GM20431 (cell line): Measurements from ENCODE around the gene WFDC2.

ENCODE experiments used
- in situ Hi-C: fragments of 300-500 bp; cut with MseI, MboI; formaldehyde crosslinking; loops from one replicate; pipeline ENCODE4 v1.15.0; 2020; ENCODE audit warnings: low sequenced_read_pairs; ENCODE audit not compliant: unreplicated experiment

Gene WFDC2, protein sequence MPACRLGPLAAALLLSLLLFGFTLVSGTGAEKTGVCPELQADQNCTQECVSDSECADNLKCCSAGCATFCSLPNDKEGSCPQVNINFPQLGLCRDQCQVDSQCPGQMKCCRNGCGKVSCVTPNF

GRCh38 chr20:45469336-45470261 is at the start of gene WFDC2:
Gene WFDC2, plus strand, starts transcription at chr20:45469753. Its CDS starts 29 bp downstream, at chr20:45469782.
- in situ Hi-C loops, result no loop called here

- in situ Hi-C loops, result no loop called here
Observed at GRCh38 chr20:45420125-45420524, 49.4 kb upstream of the WFDC2 start.

DNA sequence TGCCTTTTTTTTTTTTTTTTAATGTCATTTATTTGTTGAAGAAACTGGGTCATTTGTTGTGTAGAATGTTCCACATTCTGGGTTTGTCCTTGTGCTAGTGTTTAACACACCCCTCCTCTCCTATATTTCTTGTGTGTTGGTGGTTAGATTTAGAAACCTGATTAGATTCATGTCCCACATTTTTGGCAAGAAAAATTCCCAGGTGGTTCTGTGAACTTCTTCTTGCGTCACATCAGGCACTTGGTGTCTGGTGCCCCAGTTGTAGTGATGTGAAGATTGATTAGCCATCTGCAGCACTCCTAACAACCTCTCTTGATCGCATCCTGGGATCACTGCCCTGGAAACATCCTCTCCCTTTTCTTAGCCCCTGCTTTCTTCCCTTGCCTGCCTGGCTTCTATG is 45.9 kb upstream of the WFDC2 start:
- in situ Hi-C loops, result no loop called here

DNA sequence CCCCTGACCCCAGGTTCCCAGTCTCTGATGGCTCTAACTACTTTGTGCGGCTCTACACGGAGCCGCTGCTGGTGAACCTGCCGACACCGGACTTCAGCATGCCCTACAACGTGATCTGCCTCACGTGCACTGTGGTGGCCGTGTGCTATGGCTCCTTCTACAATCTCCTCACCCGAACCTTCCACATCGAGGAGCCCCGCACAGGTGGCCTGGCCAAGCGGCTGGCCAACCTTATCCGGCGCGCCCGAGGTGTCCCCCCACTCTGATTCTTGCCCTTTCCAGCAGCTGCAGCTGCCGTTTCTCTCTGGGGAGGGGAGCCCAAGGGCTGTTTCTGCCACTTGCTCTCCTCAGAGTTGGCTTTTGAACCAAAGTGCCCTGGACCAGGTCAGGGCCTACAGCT is 44.0 kb upstream of the WFDC2 start:
- in situ Hi-C loops, result no loop called here

GRCh38 chr20:45426320-45427016 is 43.1 kb upstream of the WFDC2 start:
- in situ Hi-C loops, result no loop called here

DNA sequence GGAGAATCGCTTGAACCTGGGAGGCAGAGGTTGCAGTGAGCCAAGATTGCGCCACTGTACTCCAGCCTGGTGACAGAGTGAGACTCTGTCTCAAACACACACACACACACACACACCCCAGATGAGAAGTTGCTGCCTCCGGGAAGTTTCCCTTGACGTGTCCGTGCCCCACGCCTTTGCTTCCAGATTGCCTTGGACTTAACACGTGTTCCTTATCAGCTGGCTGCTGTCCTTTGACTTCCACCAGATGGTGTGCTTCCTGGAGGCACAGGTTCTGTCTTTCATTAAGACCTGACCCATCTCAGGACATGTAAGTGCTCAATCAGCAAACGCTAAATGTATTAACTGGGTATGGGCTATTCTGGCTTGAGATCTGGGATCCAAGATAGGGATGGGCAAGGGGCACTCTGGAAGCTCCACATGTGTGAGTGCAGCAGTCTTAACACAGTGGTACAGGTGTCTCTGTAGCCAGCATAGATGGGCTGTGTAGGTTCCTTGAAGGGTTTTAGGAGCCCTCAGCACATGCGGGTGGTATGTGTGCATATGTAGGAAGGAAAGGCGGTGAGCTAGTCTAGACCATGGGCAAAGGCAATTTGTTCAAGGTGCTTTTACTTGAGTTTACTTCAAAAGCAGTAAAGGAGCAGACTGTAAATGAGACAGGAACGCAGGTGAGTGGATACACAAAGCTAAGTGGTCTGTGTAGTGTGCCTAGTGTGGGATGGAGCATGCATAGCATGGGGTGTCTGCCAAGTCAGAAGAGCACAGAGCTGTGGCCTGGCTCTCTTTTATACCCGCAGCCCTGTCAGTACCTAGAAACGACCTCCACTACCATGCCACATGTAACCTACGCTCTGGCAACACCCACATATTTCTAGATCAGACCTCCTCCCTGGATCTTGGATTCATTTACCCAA is 42.1 kb upstream of the WFDC2 start:
- in situ Hi-C loops, result no loop called here

- in situ Hi-C loops, result loop anchor here (10.0 kb wide), 1 partner anchor 55 kb away; the partner anchor contains the start of gene TP53TG5
Observed at GRCh38 chr20:45429618-45430017, 39.9 kb upstream of the WFDC2 start.

GRCh38 chr20:45432294-45432693 is 37.3 kb upstream of the WFDC2 start:
- in situ Hi-C loops, result loop anchor here (10.0 kb wide), 1 partner anchor 57 kb away; the partner anchor contains the start of gene TP53TG5

DNA sequence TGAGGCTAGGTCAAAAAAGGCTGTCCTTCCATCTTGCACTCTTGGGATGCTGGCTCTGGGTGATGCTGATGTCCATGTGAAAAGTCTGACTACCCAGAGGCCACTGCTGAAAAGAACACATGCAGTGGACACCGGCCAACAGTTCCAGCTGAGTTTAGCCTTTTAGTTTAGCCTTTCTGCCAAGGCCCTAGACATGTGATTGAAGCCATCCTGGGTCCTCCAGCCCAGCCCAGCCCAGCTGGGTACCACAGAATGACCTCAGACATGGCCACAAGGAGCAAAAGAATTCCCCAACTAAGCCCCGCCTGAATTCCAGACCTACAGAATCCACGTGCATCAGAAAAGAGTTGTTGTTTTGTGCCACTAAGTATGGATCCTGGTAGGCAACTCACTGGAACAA is 36.2 kb upstream of the WFDC2 start:
- in situ Hi-C loops, result loop anchor here (10.0 kb wide), 1 partner anchor 59 kb away; the partner anchor contains the start of gene TP53TG5

DNA sequence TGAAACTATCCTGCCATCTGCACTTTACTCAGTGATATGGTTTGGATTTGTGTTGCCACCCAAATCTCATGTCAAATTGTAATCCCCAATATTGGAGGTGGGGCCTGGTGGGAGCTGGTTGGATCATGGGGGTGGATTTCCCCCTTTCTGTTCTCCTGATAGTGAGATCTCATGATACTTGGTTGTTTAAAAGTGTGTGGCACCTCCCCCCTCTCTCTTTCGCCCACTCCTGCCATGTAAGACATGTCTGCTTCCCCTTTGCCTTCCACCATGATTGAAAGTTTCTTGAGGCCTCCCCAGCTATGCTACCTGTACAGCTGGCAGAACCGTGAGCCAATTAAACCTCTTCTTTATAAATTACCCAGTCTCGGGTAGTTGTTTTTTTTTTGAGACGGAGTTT is 35.6 kb upstream of the WFDC2 start:
- in situ Hi-C loops, result loop anchor here (10.0 kb wide), 1 partner anchor 59 kb away; the partner anchor contains the start of gene TP53TG5

DNA sequence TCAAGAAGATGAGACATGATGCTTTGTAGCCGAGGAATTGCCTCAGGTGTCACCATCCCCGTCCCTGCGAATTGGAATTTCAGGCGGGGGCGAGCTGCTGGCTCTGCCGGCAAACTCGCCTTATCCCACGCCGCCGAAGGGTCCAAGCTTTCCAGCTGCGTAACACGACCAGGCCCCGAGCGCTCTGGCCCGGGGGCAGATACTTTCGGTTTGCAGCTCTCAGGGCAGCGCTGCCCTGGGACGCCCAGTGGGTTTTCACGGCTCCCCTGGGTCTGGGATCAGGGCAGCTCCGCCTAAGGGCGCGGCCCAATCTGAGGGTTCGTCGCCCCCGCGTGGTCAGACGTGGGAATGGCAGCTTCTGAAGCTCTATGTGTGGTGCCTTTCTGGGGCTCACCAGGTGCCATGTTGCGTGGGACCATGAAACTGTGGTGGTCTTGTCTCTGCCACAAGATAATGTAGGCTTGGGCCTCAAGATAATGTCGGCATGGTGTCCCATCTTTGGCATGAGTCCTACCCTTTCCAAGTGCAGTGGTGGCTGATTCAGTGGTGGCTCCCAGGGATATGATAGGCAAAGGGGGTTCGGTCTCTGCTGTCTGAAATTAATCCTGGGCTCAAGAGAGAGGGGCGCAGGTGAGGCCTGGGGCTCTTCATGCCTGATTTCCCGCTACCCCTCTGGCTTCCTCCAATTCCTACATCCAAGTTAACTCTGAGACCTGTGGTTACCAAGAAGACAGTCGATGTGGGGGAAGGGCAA is 32.6 kb upstream of the WFDC2 start:
- in situ Hi-C loops, result loop anchor here (10.0 kb wide), 1 partner anchor 62 kb away; the partner anchor contains the start of gene TP53TG5

DNA sequence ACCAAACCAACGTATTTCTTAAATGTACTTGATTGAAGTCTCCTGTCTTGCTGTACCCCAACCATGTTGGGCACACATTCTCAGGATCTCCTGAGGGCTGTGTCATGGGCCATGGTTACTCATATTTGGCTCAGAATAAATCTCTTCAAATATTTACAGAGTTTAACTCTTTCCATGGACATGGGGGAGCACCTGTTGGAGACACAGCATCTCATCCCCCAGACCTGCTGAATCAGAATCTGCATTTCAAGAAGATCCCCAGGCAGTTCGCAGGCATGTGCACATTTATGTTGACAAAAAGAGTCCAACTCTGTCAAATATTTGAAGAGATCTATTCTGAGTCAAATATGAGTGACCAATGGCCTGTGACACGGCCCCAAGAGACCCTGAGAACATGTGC is 29.1 kb upstream of the WFDC2 start:
- in situ Hi-C loops, result no loop called here

- in situ Hi-C loops, result no loop called here
Observed at GRCh38 chr20:45440891-45441685, 28.5 kb upstream of the WFDC2 start.

DNA sequence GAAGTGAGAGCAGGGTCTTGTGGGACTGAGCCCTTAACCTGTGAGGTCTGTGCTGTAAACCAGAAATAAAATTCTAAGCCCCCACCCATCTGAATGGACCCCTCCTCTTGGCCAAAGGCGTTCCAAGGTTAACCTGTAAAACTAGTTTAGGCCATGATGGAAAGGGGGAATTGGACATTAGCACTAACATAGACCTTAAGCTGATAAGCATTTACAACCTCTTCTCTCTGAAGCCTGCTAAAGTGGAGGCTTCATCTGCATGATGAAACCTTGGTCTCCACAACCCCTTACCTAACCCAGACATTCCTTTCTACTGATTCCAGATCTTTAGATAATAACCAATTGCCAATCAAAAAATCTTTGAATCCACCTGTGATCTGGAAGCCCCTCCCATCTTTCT is 27.8 kb upstream of the WFDC2 start:
- in situ Hi-C loops, result no loop called here

DNA sequence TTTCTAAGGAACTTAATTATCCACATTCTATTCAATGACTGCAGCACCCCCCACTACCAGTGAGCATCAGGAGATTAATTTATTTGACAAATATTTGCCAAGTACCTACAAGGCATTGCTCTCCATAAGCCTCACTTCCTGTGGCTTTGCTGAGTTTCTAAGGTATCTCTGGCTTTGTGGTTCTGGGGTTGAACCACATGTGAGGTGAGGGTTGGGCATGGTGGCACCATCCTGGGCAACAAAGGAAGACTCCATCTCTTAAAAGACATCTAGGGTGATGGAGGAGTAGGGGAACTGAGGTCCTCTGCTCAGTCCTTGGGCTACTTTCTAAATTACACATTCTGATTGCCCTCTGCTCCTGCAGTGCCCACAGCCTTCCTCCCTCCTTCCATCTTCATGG is 25.5 kb upstream of the WFDC2 start:
- in situ Hi-C loops, result no loop called here

- in situ Hi-C loops, result no loop called here
Observed at GRCh38 chr20:45445805-45446562, 23.6 kb upstream of the WFDC2 start.

DNA sequence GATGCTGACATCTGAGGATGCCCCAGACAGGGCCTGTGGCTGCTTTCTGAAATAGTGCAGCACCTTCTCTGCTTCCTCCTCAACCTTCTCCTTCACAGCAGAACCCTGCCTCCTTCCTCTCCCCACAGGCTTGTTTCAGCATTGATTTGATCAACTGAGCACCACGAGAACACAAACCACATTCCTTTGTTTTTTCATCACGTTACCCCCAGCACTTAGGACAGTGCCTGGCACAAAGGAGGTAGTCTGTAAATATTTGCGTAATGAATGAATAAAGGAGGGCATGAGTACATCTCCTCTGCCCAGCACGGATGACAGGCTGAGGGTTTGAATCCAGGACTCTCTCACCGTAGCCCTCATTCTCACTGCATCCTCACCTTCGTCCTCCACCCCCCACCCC is 21.3 kb upstream of the WFDC2 start:
- in situ Hi-C loops, result no loop called here
